ENCODE results near the gene SLCO4A1.

Gene SLCO4A1

DNA sequence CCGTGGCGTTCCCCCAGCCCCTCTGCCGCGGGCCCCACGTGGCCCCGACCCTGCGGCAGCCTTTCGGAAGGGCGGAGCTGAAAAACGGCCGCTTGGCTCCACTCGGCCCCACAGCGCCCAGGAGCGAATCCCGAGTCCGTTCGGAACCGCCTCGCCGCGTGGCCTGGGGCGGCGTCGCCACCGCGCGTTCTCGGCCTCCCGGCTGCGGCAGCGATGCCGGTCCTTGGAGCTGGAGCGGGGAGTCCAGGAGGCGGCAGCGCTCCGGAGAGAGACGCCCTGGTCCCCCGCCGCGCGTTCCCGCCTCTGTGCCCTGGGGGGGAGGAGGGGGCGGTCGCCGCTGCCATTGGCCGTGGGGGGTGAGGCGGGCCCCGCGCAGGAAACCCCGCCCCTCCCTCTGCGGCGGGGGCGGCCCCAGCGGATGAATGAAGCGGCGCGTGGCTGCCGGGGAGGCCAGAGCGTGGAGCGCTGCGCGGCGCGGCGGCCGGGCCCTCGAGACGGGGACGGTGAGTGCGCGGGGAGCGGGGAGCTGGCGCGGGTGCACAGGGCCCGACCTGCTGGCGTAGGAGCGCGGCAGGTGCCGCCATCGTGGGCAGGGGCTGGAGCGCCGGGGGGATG, at the start of gene SLCO4A1:
TSS of gene SLCO4A1 (plus strand) at position 453 of the 615 bp plus-strand sequence. CDS start 13,952 bp downstream, outside the sequence.
- peak; percentile 88 for DNase-seq

- DNase-seq: no peak
These were observed 49.7 kb upstream of the SLCO4A1 start for GRCh38 chr20:62592506-62593177.

- no peak for DNase-seq
These were observed 48.7 kb upstream of the SLCO4A1 start for GRCh38 chr20:62593616-62594015.

DNA sequence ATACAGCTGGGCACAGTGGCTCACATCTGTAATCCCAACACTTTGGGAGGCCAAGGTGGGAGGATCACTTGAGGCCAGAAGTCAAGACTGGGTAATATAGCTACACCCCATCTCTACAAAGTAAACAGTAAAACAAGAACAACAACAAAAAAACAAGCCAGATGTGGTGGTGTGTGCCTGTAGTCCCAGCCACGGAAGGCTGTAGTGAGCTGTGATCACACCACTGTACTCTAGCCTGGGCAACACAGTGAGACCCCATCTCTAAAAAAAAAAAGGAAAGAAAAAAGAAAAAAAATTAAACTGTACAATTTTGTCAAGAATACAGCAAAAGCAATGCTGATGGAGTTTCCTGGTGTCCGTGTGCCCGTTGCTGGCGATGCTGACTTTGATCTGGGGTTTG, 47.2 kb upstream of the SLCO4A1 start:
- no peak for DNase-seq

GRCh38 chr20:62595491-62595890, 46.8 kb upstream of the SLCO4A1 start:
- no peak for DNase-seq

DNA sequence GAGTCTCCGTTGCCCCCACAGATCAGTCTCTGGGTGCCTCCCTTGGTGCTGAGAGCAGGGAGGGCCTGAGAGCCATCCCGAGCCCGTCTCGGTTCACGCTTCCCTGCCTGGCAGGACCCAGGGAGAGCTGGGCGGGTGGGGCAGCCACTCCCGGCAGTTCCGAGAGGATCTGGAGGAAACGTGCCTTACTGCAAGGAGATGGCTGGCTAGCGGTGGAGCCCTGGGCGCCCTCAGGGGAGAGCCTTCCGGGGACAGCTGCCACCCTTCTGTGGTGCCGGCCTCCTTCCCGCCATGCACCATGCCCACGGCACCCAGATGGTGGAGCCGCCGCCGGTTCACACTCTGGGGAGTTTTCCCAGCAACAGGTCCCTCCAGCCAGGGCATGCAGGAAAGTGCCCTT, 45.8 kb upstream of the SLCO4A1 start:
- no peak for DNase-seq

DNA sequence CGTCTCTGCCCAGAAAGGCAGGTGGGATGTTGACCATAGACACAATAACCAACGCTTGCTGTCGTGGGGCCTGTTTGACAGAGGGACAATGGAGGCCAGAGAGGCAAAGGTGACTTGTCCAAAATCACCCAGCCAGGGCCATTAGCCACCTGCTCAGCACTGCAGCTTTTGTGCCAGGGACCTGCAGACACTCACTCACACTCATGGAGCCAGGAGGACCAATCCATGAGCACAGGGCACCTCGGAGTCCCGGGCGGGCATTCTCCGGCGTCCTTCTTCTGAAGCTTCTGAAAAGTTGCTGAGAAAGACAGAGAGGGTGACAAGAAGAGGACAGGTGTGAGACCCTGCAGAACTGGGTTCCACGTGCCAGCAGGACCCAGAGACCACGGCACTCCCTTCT, 45.4 kb upstream of the SLCO4A1 start:
- DNase-seq: no peak

GRCh38 chr20:62597416-62598115, 44.7 kb upstream of the SLCO4A1 start:
- DNase-seq: no peak

DNA sequence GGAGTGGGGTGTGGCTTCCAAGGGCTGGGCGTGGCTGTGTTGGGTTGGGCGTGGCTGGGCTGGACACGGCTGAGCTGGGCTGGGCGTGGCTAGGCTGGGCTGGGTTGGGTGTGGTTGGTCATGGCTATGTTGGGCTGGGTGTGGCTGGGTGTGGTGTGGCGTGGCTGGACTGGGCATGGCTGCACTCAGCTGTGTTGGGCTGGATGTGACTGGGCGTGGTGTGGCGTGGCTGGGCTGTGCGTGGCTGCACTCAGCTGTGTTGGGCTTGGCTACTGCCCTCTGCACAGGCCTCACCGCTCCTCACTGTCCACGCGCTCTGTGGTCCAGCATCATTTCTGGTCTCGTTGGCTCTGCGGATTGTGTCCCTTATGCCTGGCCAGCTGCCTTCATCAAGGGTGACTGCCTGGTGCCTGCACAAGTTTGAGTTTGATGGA, 43.5 kb upstream of the SLCO4A1 start:
- no peak for DNase-seq

DNA sequence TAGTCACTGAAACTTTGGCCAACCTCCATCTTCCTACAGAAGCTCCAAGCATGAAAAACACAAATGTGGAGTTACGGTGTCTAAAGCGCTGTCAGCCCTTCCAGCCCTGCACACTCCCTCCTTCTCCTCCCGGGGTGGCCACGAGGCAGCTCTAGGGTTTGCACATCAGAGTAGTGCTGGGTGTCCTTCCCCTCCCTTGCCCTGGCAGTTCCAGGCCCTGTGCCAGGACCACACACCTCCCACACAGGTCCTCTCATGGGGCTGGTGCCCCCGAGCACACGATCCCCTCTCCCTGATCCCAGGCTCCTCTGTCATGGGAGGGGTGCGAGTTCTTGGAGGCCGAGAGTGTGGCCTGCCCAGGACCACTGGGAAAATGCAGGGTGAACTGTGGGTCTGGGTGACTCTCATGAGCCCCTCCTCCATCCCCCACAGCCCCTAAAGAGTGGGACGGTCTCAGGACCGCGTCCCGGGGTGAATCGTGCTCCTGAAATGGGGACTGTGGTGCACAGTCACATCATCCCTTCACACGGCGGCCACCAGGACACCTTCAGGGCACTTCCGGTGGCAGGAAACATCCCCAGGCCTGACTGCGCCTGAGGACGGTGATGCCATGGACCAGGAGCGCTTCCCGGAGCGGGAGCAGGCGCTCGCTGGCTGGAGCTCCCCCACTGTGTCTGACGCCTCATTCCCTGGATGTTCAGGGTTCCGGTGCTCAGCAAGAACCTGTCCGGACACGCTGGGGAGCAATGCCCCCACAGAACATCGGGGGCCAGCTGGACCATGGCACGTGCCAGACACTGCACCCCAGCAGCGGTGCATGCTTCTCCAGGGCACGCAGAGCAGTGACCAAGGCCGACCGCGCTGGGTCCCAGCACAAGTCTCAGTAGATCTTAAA, 42.8 kb upstream of the SLCO4A1 start:
- no peak for DNase-seq

DNA sequence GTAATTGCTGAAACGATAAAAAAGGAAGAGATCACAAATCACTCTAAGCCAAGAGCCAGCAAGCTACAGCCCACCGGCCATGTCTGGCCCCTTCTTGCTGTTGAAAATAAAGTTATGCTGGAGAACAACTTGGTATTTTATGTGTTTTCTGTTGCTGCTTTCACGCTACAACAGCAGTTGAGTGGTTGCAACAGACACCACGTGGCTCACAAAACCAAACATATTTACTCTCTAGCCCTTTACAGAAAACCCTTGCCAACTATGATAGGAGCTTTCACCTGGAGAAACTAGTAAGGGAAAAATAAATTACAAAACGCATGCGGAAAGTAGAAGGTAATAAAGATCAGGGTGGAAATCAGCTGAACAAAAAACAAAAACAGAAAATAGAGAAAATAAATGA, 41.1 kb upstream of the SLCO4A1 start:
- DNase-seq: no peak

- DNase-seq: no peak
These were observed 40.6 kb upstream of the SLCO4A1 start for GRCh38 chr20:62601714-62602113.

DNA sequence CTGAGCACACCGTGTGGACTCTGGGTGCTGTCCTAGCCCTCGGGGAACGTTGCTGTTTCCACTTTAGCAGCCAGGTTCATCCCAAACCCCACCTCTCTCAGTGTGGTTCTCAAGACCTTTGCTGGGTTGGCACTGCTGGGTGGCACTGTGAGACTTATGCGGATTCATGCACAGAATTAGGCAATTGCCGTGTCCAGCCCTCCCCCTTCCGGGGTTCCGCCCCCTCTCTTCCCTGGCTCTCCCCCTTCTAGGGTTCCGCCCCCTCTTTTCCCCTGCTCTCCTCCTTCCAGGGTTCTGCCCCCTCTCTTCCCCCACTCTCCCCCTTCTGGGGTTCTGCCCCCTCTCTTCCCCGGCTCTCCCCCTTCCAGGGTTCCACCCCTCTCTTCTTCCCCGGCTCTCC, 39.8 kb upstream of the SLCO4A1 start:
- DNase-seq: peak; percentile 34

DNA sequence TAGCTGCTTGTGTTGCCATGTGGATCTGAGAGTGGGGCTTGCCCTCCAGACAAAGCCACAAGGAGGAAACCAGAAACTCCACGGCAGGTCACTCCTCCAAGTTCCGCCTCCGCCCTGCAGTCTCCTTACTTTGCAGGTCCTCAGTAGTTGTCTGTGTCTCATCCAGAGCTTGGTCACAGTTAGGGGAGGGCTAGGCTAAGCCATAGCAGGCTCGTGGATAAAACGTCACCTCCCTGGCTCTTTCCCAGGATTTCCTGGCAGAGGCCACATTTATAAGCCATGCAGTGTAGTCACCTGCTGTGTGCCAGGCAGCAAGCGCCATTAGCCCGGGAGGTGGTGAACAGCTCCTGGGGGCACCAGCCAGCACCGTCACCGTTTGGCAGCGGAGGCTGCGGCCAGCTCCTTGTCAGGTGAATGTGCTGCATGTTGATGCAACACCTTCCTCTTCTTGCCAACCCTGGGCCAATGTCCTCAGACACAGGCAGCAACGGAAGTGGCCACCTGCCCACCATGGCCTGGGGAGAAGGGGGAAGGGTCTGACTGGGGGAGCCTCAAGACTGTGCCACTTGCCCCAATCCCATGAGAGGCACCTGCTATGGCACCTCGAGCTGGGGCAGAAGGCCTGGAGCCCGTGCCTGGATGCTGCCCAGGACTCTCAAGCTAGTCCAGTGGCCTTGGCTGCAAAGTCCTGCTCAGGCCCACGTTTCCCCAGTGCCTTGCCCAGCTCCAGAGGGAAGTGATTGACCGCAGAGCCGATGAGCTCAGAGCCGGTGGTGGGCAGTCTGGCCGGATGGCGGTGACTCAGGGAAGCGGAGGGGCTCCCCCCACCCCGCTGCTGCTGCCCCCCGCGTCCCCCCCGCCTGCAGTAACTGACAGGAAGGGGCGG, 39.0 kb upstream of the SLCO4A1 start:
- peak; percentile 39 for DNase-seq

- DNase-seq: no peak
These were observed 38.2 kb upstream of the SLCO4A1 start for GRCh38 chr20:62603907-62604785.

GRCh38 chr20:62604796-62605195, 37.5 kb upstream of the SLCO4A1 start:
- DNase-seq: no peak

GRCh38 chr20:62605236-62605943, 36.9 kb upstream of the SLCO4A1 start:
- no peak for DNase-seq

- DNase-seq: no peak
These were observed 36.3 kb upstream of the SLCO4A1 start for GRCh38 chr20:62606016-62606415.

GRCh38 chr20:62606551-62607201, 35.6 kb upstream of the SLCO4A1 start:
- no peak for DNase-seq

Data from CD4-positive, alpha-beta T cell treated with Interleukin-12 subunit alpha and Interleukin-12 subunit beta, for 1 hour (primary cell).